DMS 273 (cell line): ENCODE measurements around the gene FGF3.
"Not testable (repeated sequence)": the region's sequence is repeated elsewhere in the genome, so short reads cannot be mapped to it uniquely, and the experiment has no call there.

Experiments used
- DNase-seq: peaks from one replicate; lab custom pipeline; 2025; ENCODE audit not compliant: unreplicated experiment; lab: John Stamatoyannopoulos, UW

FGF3 gene

DNA sequence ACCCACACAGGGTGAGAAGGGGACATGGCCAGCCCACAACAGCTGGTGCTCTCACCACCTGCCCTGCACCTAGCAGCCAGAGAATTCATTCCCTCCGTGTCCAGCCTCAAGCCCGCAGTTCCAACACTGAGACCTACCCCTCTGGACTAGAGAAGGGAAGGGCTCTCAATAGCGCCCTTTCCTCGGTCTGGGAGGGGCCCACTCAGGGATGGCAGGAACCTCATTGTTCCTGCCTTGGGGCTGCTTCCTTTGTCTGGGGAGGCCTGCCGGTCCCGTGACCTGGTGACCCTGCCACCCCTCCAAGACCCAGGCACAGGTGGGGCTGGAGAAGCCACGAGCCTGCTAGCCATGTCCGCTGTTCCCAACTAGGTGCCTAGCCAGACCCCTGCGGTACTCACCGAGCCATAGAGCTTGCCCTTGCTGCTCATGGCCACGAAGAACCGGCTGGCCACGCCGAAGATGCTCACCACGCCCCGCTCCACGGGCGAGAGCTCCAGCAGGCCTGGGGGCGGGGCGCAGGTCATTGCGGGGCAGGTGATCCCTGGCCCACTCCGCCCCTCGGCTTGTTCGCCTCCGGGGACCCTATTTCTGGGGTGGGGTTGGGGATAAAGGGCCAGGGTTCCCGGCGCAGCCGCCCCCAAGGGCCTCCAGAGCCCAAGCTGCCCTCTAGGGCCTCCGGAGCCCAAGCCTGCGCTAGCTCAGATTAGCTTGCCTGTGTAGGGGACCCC lies 45.4 kb downstream of the FGF3 start:
- DNase-seq = no peak

DNA sequence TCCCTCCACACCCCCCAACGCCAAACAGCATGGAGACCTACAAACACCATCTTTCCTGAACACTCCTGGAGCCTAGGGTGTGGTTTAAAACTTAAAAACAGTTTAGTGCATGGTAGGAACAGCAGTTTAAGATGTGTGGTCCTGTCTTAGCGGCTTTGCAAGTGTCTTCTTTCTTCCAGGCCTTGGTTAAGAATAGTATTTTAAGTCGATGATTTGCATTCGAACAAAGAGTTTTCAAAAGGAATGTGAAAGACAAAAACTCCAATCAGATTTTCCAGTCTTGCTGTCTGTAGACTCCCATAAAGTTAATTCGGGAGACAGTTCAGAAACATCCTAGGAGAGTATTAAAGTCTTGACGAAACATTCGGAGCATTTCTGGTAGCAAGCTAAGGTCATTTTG lies 47.8 kb downstream of the FGF3 start:
- DNase-seq = no peak

DNA sequence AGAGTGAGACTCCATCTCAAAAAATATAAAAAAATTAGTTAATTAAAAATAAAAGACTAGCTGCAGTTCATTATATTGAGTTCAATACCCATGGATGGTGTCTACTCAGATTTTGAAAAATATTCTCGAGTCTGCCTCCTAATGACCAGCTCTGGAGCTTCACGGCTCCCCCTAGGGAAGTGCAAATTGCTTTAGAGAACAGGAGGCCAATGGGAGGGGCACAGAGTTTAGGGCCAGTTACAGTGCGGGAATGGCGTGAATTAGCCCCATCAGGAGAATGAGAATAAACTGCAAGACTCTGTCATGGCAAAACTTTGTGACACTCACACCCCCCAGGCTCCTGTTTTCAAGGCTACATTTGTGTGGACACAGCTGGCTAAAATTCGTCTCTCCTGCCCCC lies 48.7 kb downstream of the FGF3 start:
- peak; percentile 9 for DNase-seq

DNA sequence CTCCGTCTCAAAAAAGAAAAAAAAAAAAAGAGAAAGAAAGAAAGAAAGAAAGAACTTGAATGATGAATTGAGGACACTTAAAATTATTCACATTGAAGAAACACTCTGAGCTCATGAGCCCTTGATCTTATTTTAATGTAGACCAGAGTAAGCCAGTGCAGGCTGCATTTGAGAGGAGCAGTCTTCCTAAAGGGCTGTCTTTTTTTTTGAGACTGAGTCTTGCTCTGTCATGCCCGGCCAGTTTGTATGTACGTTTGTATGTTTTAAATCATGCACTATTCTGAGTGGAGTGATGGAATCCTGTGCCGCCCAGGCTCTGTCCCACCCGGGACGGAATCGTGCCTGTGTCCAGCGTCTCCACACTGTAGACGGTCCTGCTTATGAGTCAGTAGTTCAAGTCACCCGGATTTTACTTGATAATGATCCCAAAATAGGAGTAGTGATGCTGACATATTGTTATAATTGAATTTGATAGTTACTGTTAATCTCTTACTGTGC lies 53.7 kb downstream of the FGF3 start:
- DNase-seq = no peak

DNA sequence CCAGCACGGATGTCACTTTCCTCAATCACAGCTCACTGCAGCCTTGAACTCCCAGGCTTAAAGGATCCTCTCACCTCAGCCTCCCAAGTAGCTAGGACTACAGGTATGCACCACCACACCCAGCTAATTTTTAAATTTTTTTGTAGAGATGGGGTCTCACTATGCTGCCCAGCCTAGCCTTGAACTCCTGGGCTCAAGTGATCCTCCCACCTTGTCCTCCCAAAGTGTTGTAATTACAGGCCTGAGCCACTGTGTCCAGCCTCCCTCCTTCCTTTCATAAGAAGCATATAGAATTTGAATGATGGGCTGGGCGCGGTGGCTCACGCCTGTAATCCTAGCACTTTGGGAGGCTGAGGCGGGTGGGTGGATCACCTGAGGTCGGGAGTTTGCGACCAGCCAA lies 54.3 kb downstream of the FGF3 start:
- not testable (repeated sequence) for DNase-seq

DNA sequence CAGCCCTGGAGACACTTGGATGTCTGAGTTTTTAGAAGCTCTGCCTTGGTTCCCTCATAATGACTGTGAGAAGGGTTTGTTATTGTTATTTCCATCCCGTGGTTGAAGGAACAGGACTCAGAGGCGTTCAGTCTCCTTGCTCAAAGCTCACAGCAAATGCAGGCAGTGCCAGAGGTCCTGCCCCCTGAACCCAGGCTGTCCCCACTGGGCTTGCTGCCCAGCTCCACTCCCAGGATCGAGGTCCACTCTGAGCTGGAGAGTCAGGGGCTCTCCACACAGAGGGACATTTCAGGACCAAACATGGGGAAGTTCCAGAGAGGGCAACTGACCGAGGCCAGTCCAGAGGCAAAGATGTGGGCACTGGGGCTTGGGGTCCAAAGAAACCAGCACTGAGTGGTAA lies 58.9 kb downstream of the FGF3 start:
- DNase-seq = no peak
